PC-3 (cell line): ENCODE data around the gene CXADR. TPM values are rescaled to one million over a fixed set of nuclear protein-coding genes. Genes with fewer than 3 reads are reported as not detected.

Source experiments
- ATAC-seq: fragments of 200-7000 bp; cut with Tn5 transposase; 2 replicates; pipeline ENCODE4 v1.9.1; 2020; ENCODE audit warnings: mild to moderate bottlenecking, moderate library complexity
- BruUV-seq: library from RNA; stranded (reverse); fragments of 400-500 nt; replicated peaks from 2 replicates; lab custom pipeline; 2021; lab: Mats Ljungman, UMichigan
- CTCF ChIA-PET: fragments of 300-600 bp; sonication (Branson Sonifier 250); formaldehyde crosslinking; loops from one replicate; lab custom pipeline; 2022; ENCODE audit warnings: antibody characterized with exemption; lab: Charles Lee
- POLR2A ChIA-PET: fragments of 300-600 bp; sonication (Branson Sonifier 250); formaldehyde crosslinking; loops from one replicate; lab custom pipeline; 2022; ENCODE audit warnings: antibody characterized with exemption; ENCODE audit not compliant: unreplicated experiment; lab: Charles Lee
- DNase-seq: peaks from one replicate; pipeline ENCODE4 v3.0.0-alpha.2; 2015
- H2AFZ ChIP-seq: fragments of 300-600 bp; sonication (generic); 2 replicates; pipeline ENCODE4 v1.6.0; 2016; ENCODE audit warnings: antibody characterized with exemption, low read length
- H3F3A ChIP-seq: fragments of 300-600 bp; sonication (generic); one replicate; pipeline ENCODE4 v1.6.0; 2017; ENCODE audit warnings: antibody characterized with exemption, low read length, control low read depth, mild to moderate bottlenecking; ENCODE audit not compliant: unreplicated experiment
- H3K27ac ChIP-seq: fragments of 300-600 bp; sonication (generic); 2 replicates; pipeline ENCODE4 v1.5.1; 2016; ENCODE audit warnings: mild to moderate bottlenecking, low read length
- H3K27me3 ChIP-seq: fragments of 300-600 bp; sonication (generic); 2 replicates; pipeline ENCODE4 v1.6.1; 2016; ENCODE audit warnings: low read length, mixed read lengths
- H3K36me3 ChIP-seq: fragments of 300-600 bp; sonication (generic); 2 replicates; pipeline ENCODE4 v1.6.1; 2016; ENCODE audit warnings: low read depth, mixed run types, low read length, mixed read lengths
- H3K4me1 ChIP-seq: fragments of 300-600 bp; sonication (generic); 2 replicates; pipeline ENCODE4 v1.5.1; 2016; ENCODE audit warnings: low read length; ENCODE audit not compliant: insufficient read depth
- H3K4me2 ChIP-seq: fragments of 300-600 bp; sonication (generic); 2 replicates; pipeline ENCODE4 v1.6.0; 2016; ENCODE audit warnings: low read length
- H3K4me3 ChIP-seq: fragments of 300-600 bp; sonication (generic); 2 replicates; pipeline ENCODE4 v1.5.1; 2016; ENCODE audit warnings: mild to moderate bottlenecking, low read length, mixed read lengths
- H3K79me2 ChIP-seq: fragments of 300-600 bp; sonication (generic); 2 replicates; pipeline ENCODE4 v1.6.1; 2017; ENCODE audit warnings: low read length, mixed read lengths
- H3K9ac ChIP-seq: fragments of 300-600 bp; sonication (generic); 2 replicates; pipeline ENCODE4 v1.6.0; 2016; ENCODE audit warnings: mild to moderate bottlenecking, low read length
- H3K9me2 ChIP-seq: fragments of 300-600 bp; sonication (generic); replicated peaks from 2 replicates; pipeline ENCODE4 v1.6.1; 2016; ENCODE audit warnings: mixed run types, low read length, mixed read lengths
- H3K9me3 ChIP-seq: fragments of 300-600 bp; sonication (generic); 2 replicates; pipeline ENCODE4 v1.6.1; 2016; ENCODE audit warnings: low read length, mixed read lengths
- H4K20me1 ChIP-seq: fragments of 300-600 bp; sonication (generic); 2 replicates; pipeline ENCODE4 v1.6.1; 2016; ENCODE audit warnings: low read length, mixed read lengths
- EZH2 ChIP-seq: fragments of 300-600 bp; sonication (generic); IDR thresholded peaks from one replicate; pipeline ENCODE4 v1.6.1; 2017; ENCODE audit warnings: antibody characterized with exemption, mild to moderate bottlenecking, low read length; ENCODE audit not compliant: unreplicated experiment
- EZH2phosphoT487 ChIP-seq: fragments of 300-600 bp; sonication (generic); IDR thresholded peaks from 2 replicates; pipeline ENCODE4 v1.6.1; 2018; ENCODE audit warnings: mild to moderate bottlenecking, antibody characterized with exemption, low read length, borderline replicate concordance
- intact Hi-C: fragments of 100-400 bp; cut with micrococcal nuclease; formaldehyde crosslinking; loops from 2 replicates; pipeline ENCODE4 v1.9.0; 2023
- total RNA-seq: library from RNA; depleted of rRNA; stranded (reverse); fragments of >200 nt; gene quantifications from 2 replicates; pipeline ENCODE4 v1.2.3, GENCODE V29; 2014
- TF ChIP-seq, protein P1 (sequence below): fragments of 300-600 bp; sonication (generic); conservative IDR thresholded peaks from 2 replicates; pipeline ENCODE4 v1.5.1; 2017; ENCODE audit warnings: antibody characterized with exemption, low read depth, mild to moderate bottlenecking, low read length

Gene CXADR
- total RNA-seq, 1 experiment from 2014 or later: 11.2 TPM

DNA sequence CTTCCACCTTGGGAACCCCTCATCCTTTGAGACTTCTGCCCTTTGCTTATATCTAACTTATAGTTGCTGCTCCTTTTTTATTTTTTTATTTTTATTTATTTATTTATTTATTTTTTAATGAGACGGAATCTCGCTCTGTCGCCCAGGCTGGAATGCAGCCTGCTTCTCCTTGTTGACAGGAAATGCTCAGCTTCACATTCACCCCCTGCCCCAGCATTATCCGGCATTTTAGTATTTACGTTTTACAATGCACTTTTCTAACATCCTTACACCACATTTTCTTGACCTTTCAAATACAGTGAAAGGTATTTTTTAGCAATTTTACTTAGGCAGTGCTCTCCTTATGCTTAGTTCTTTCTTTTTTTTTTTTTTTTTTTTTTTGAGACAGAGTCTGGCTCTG, 14.9 kb downstream of the CXADR start:
- intact Hi-C loops: no loop called here
- Histone ChIP-seq H4K20me1 (no peaks in the 10 kb centered on the region), H2AFZ (no peak overlapping the region), H3F3A (no peaks in the 10 kb centered on the region), H3K27ac (no peak overlapping the region), H3K79me2 (no peaks in the 10 kb centered on the region), H3K4me1 (peaks cover 30% of the 10 kb centered on the region), H3K4me2 (no peak overlapping the region), H3K9me2 (no peaks in the 10 kb centered on the region), H3K36me3 (no peaks in the 10 kb centered on the region), H3K9ac (no peak overlapping the region), H3K27me3 (no peaks in the 10 kb centered on the region), H3K4me3 (no peak overlapping the region), H3K9me3 (no peaks in the 10 kb centered on the region)
- POLR2A ChIA-PET: interaction anchor here (0.6 kb wide), 1 partner anchor 1471 kb away, joined by 3 read pairs; no protein-coding TSS in a partner anchor
- no peak for ATAC-seq
- BruUV-seq: no TSS peak
- no peak for DNase-seq
- CTCF ChIA-PET: no interaction called here
- TF ChIP-seq EZH2 (no peak), EZH2phosphoT487 (no peak)
- TF ChIP-seq, protein P1, sequence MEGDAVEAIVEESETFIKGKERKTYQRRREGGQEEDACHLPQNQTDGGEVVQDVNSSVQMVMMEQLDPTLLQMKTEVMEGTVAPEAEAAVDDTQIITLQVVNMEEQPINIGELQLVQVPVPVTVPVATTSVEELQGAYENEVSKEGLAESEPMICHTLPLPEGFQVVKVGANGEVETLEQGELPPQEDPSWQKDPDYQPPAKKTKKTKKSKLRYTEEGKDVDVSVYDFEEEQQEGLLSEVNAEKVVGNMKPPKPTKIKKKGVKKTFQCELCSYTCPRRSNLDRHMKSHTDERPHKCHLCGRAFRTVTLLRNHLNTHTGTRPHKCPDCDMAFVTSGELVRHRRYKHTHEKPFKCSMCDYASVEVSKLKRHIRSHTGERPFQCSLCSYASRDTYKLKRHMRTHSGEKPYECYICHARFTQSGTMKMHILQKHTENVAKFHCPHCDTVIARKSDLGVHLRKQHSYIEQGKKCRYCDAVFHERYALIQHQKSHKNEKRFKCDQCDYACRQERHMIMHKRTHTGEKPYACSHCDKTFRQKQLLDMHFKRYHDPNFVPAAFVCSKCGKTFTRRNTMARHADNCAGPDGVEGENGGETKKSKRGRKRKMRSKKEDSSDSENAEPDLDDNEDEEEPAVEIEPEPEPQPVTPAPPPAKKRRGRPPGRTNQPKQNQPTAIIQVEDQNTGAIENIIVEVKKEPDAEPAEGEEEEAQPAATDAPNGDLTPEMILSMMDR: no peak

- Histone ChIP-seq H3K79me2 (no peaks in the 10 kb centered on the region), H3K4me2 (no peak overlapping the region), H3K9me2 (no peaks in the 10 kb centered on the region), H3K27me3 (no peaks in the 10 kb centered on the region), H3K36me3 (no peaks in the 10 kb centered on the region), H3K27ac (no peak overlapping the region), H3K4me3 (no peak overlapping the region), H3F3A (no peaks in the 10 kb centered on the region), H4K20me1 (no peaks in the 10 kb centered on the region), H3K4me1 (peaks cover 23% of the 10 kb centered on the region; the same call in 1 of the 2 replicates), H3K9me3 (no peaks in the 10 kb centered on the region), H3K9ac (no peak overlapping the region), H2AFZ (no peak overlapping the region)
- BruUV-seq: no TSS peak
- ChIA-PET POLR2A (no interaction called here), CTCF (no interaction called here)
- TF ChIP-seq EZH2phosphoT487 (no peak), EZH2 (no peak)
- TF ChIP-seq, protein P1: no peak
- ATAC-seq: no peak
- no peak for DNase-seq
- intact Hi-C loops: no loop called here
Observed at GRCh38 chr21:17529648-17530047, 16.8 kb downstream of the CXADR start.

DNA sequence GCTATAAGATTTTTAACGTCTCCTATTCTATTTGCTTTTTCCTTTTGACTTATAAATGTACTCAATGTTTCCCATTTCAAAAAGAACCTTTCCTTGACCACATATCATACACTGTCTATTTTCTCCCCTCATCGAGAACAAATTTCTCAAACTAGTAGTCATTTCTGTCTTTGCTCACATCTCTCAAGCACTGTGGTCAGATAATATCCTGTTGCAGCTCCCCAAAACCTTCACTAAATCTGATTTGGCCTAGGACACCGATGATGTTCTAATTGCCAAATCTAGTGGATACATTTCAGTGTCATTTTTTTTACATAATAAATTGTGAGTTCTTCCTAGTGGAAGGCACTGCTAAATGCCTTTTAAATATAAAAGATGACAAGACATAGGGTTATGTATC, 19.4 kb downstream of the CXADR start:
- DNase-seq: no peak
- Histone ChIP-seq H3K4me1 (peaks cover 10% of the 10 kb centered on the region; the same call in 1 of the 2 replicates), H3K27me3 (no peaks in the 10 kb centered on the region), H3K27ac (no peak overlapping the region), H3K9me3 (no peaks in the 10 kb centered on the region), H3K4me3 (no peak overlapping the region), H3K9ac (no peak overlapping the region), H3K79me2 (no peaks in the 10 kb centered on the region), H3F3A (no peaks in the 10 kb centered on the region), H3K36me3 (no peaks in the 10 kb centered on the region), H3K9me2 (no peaks in the 10 kb centered on the region), H4K20me1 (no peaks in the 10 kb centered on the region), H2AFZ (no peak overlapping the region), H3K4me2 (no peak overlapping the region)
- ChIA-PET CTCF (no interaction called here), POLR2A (no interaction called here)
- TF ChIP-seq EZH2: no peak
- ATAC-seq: no peak
- intact Hi-C loops: no loop called here
- BruUV-seq: no TSS peak
